A549 (cell line): ENCODE data around the gene PDIA3. TPM values are rescaled to one million over a fixed set of nuclear protein-coding genes. Genes with fewer than 3 reads are reported as not detected.
"Not testable (repeated sequence)": the region's sequence is repeated elsewhere in the genome, so short reads cannot be mapped to it uniquely, and the experiment has no call there.

Experiments
- ATAC-seq, 2 experiments: fragments of 200-7000 bp in 1 of 2; fragments of >200 bp in 1 of 2; cut with Nextera tagmentation in 1 of 2; cut with Tn5 transposase in 1 of 2; 3 replicates each; pipeline versions ENCODE4 v1.8.0 to v1.9.1; 2018 to 2020; ENCODE audit warnings: mild to moderate bottlenecking in 1 of 2, moderate library complexity in 1 of 2
- CTCF ChIA-PET: fragments of 300-600 bp; sonication (Branson Sonifier 250); formaldehyde crosslinking; extraction: SDS; loops from one replicate; lab custom pipeline; 2021; ENCODE audit warnings: antibody characterized with exemption, inconsistent platforms; lab: Yijun Ruan, JAX
- POLR2A ChIA-PET: fragments of 350-600 bp; formaldehyde crosslinking; extraction: SDS; loops from one replicate; lab custom pipeline; 2021; ENCODE audit warnings: antibody characterized with exemption, inconsistent platforms; lab: Yijun Ruan, JAX
- DNase-seq, 2 experiments: peaks; one replicate each; pipeline versions ENCODE4 v3.0.0 to v3.0.0-alpha.2; 2011 to 2016; ENCODE audit warnings: low read depth in 1 of 2, low spot score in 1 of 2
- FAIRE-seq: peaks from 2 replicates; lab custom pipeline; 2011; peaks lifted over from hg19 to GRCh38; lab: Jason Lieb, UNC
- H3K27ac ChIP-seq, 2 experiments: fragments of >200 bp; sonication (Bioruptor Twin); formaldehyde crosslinking; 3 replicates each; pipeline ENCODE4 v1.5.1; 2016 to 2017
- H3K4me1 ChIP-seq: fragments of >200 bp; sonication (Bioruptor Twin); formaldehyde crosslinking; 3 replicates; pipeline ENCODE4 v1.6.1; 2016
- H3K4me2 ChIP-seq: fragments of >200 bp; sonication (Bioruptor Twin); formaldehyde crosslinking; 3 replicates; pipeline ENCODE4 v1.6.1; 2016
- H3K4me3 ChIP-seq: fragments of >200 bp; sonication (Bioruptor Twin); formaldehyde crosslinking; 3 replicates; pipeline ENCODE4 v1.5.1; 2016
- H3K9me3 ChIP-seq: fragments of >200 bp; sonication (Bioruptor Twin); formaldehyde crosslinking; 3 replicates; pipeline ENCODE4 v1.6.1; 2016
- E2F6 ChIP-seq: IDR thresholded peaks from 2 replicates; pipeline ENCODE4 v1.6.1; 2012; ENCODE audit warnings: low read depth, borderline replicate concordance
- EHMT2 ChIP-seq: fragments of 200-600 bp; sonication (generic); IDR thresholded peaks from 2 replicates; pipeline ENCODE4 v1.6.1; 2016; ENCODE audit warnings: antibody characterized with exemption, low read depth, mild to moderate bottlenecking, moderate library complexity
- FOXS1 ChIP-seq: fragments of 250-450 bp; sonication (Bioruptor Pico); IDR thresholded peaks from 2 replicates; pipeline ENCODE4 v1.5.0; 2020; ENCODE audit warnings: mild to moderate bottlenecking, moderate library complexity
- HDAC2 ChIP-seq: fragments of 200-600 bp; sonication (generic); IDR thresholded peaks from 2 replicates; pipeline ENCODE4 v1.6.1; 2016
- JUN ChIP-seq, 2 experiments: fragments of >200 bp; sonication (Bioruptor Twin); formaldehyde crosslinking; IDR thresholded peaks; 2 replicates in 1 of 2; 3 replicates in 1 of 2; pipeline ENCODE4 v1.6.1; 2016 to 2017
- MAX ChIP-seq: IDR thresholded peaks from 2 replicates; pipeline ENCODE4 v1.6.1; 2012
- MAZ ChIP-seq: fragments of 150-350 bp; IDR thresholded peaks from 2 replicates; pipeline ENCODE4 v1.6.1; 2014; ENCODE audit warnings: antibody characterized with exemption, low read depth, low read length, borderline replicate concordance
- MYC ChIP-seq: IDR thresholded peaks from 2 replicates; pipeline ENCODE4 v1.6.1; 2012; ENCODE audit warnings: mild to moderate bottlenecking, inconsistent platforms, low read length, improper control_type of control experiment, borderline replicate concordance
- NFE2L2 ChIP-seq: fragments of 150-350 bp; conservative IDR thresholded peaks from 2 replicates; pipeline ENCODE4 v1.6.1; 2014; ENCODE audit warnings: low read length
- NPAS2 ChIP-seq: fragments of 250-450 bp; sonication (Bioruptor Pico); IDR thresholded peaks from 2 replicates; pipeline ENCODE4 v1.8.0; 2022; ENCODE audit warnings: mild to moderate bottlenecking, moderate library complexity, borderline replicate concordance
- PHF8 ChIP-seq: fragments of 200-600 bp; sonication (generic); IDR thresholded peaks from 2 replicates; pipeline ENCODE4 v1.6.1; 2016; ENCODE audit warnings: low read depth, mild to moderate bottlenecking, antibody characterized with exemption, moderate library complexity, borderline replicate concordance
- POLR2A ChIP-seq: IDR thresholded peaks from 2 replicates; pipeline ENCODE4 v1.6.1; 2012; ENCODE audit warnings: mild to moderate bottlenecking, low read length
- POLR2AphosphoS2 ChIP-seq: conservative IDR thresholded peaks from 2 replicates; pipeline ENCODE4 v1.6.1; 2012; ENCODE audit warnings: low read length, improper control_type of control experiment, inconsistent platforms
- RCOR1 ChIP-seq: fragments of 150-350 bp; IDR thresholded peaks from 2 replicates; pipeline ENCODE4 v1.6.1; 2014; ENCODE audit warnings: antibody characterized with exemption, low read length, low read depth
- RFX5 ChIP-seq: fragments of 450-650 bp; IDR thresholded peaks from 2 replicates; pipeline ENCODE4 v1.7.1; 2014; ENCODE audit warnings: antibody characterized with exemption, mild to moderate bottlenecking, moderate library complexity
- TFCP2L1 ChIP-seq: fragments of 250-450 bp; sonication (Bioruptor Pico); IDR thresholded peaks from 2 replicates; pipeline ENCODE4 v1.5.0; 2021; ENCODE audit warnings: mild to moderate bottlenecking
- TP53 ChIP-seq: fragments of 250-450 bp; sonication (Bioruptor Pico); IDR thresholded peaks from 2 replicates; pipeline ENCODE4 v1.5.0; 2021; ENCODE audit warnings: mild to moderate bottlenecking, moderate library complexity
- ZNF302 ChIP-seq: fragments of 250-450 bp; sonication (Bioruptor Pico); IDR thresholded peaks from 2 replicates; pipeline ENCODE4 v1.9.0; 2021; ENCODE audit warnings: inconsistent platforms, mild to moderate bottlenecking, moderate library complexity
- WGBS: methylation state at CpG from one replicate; pipeline ENCODE4 v1.1.6; 2017; ENCODE audit errors: missing lambda C conversion rate; 5-methylcytosine and 5-hydroxymethylcytosine counted together
- polyA minus RNA-seq: library from RNA; depleted of rRNA, polyadenylated mRNA; stranded (reverse); fragments of >200 nt; gene quantifications from 2 replicates; pipeline ENCODE4 v1.2.3, GENCODE V29; 2011; rRNA and poly(A)+ RNA removed
- polyA plus RNA-seq, 4 experiments: library from polyadenylated mRNA; depleted of rRNA in 3 of 4; stranded (reverse); fragments of >200 nt; fragmentation: RNase III in 1 of 4; extraction: RNeasy Plus Mini Kit Qiagen cat#74134 plus additional on column Dnase treatment in 1 of 4; gene quantifications; 2 replicates in 3 of 4; 3 replicates in 1 of 4; pipeline ENCODE4 v1.2.3, GENCODE V29; 2011 to 2017
- TF ChIP-seq, protein P1 (sequence below): fragments of 450-650 bp; IDR thresholded peaks from 2 replicates; pipeline ENCODE4 v1.6.1; 2014; ENCODE audit warnings: antibody characterized with exemption
- TF ChIP-seq, protein P2 (sequence below): fragments of >200 bp; sonication (Bioruptor Twin); formaldehyde crosslinking; IDR thresholded peaks from 3 replicates; pipeline ENCODE4 v1.6.1; 2016

The PDIA3 gene
- polyA plus RNA-seq (2011; rRNA removed) (196 and 208 TPM in 2 replicates), polyA plus RNA-seq (2017; fragmentation: RNase III; extraction: RNeasy Plus Mini Kit Qiagen cat#74134 plus additional on column Dnase treatment) (249 to 257 TPM (median 257 TPM) in 3 replicates), polyA minus RNA-seq (20.2 and 23.4 TPM in 2 replicates)
- polyA plus RNA-seq (2012; cell fraction: cytosol; rRNA removed): 54.9 and 69.2 TPM in 2 replicates
- polyA plus RNA-seq (2012; cell fraction: nucleus; rRNA removed): 61.4 and 81.6 TPM in 2 replicates

DNA sequence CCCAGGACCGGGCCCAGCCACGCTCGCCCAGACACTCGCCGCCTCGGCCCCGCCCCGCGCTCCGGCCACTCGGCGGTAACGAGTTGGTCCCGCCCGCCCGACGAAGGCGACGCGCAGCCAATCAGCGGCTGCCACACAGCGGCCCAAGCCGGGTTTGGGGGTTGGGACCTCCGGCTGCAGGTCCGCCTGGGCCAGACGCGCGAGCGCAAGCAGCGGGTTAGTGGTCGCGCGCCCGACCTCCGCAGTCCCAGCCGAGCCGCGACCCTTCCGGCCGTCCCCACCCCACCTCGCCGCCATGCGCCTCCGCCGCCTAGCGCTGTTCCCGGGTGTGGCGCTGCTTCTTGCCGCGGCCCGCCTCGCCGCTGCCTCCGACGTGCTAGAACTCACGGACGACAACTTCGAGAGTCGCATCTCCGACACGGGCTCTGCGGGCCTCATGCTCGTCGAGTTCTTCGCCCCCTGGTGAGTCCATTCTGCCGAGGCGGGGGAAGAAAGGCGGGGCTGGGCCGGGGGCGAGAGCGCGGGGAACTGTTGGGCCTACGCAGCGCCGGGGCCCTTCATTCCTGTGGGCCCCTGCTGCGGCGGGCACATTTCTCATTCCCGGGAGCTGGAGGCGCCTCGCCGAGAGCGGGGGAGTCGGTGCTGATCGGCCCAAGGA lies at the start of gene PDIA3:
PDIA3 (plus strand) TSS at position 194 of the 658 bp plus-strand sequence; CDS start at position 296, 102 bp downstream.
- CTCF ChIA-PET: interaction anchor here (1.4 kb wide), 1 partner anchor 30 kb away, joined by 3 read pairs; the partner anchor contains the start of gene ELL3
- POLR2A ChIA-PET: not testable (repeated sequence)
- H3K27ac ChIP-seq: peak within 1 kb of the TSS; percentile 90 to 99

DNA sequence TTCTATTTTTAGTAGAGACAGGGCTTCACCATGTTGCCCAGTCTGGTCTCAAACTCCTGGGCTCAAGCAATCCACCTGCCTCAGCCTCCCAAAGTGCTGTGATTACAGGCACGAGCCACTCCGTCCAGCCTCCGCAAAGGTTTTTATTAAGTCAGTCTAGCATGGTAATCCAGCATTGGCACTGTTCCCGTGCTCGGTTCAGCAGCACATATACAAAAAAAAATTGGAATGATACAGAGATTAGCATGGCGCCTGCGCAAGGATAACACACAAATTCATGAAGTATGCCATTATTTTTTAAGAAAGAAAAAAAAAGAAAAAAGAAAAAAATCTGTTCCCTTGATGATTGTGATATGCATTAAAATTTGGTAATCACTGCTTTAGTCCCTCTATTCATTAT lies 44.1 kb upstream of the PDIA3 start:
- TF ChIP-seq, protein P1, sequence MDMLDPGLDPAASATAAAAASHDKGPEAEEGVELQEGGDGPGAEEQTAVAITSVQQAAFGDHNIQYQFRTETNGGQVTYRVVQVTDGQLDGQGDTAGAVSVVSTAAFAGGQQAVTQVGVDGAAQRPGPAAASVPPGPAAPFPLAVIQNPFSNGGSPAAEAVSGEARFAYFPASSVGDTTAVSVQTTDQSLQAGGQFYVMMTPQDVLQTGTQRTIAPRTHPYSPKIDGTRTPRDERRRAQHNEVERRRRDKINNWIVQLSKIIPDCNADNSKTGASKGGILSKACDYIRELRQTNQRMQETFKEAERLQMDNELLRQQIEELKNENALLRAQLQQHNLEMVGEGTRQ: no peak
- TF ChIP-seq NPAS2 (CRISPR knock-in tag) (no peak), POLR2A (no peak), JUN (IDR thresholded peaks at IDR 0.05) (no peak), E2F6 (no peak), ZNF302 (no peak), MAZ (no peak), NFE2L2 (no peak), RCOR1 (no peak), PHF8 (no peak), POLR2AphosphoS2 (no peak), FOXS1 (no peak), MYC (no peak), TP53 (CRISPR knock-in tag) (no peak), HDAC2 (no peak), EHMT2 (no peak), TFCP2L1 (no peak), RFX5 (no peak)
- CTCF ChIA-PET: no interaction called here

More for the DNA sequence above, at the start of gene PDIA3:
- not testable (repeated sequence) for FAIRE-seq, H3K9me3 ChIP-seq, H3K4me1 ChIP-seq
- DNase-seq: peak; percentile 73 to 89
- Histone ChIP-seq H3K4me2 (peak within 1 kb of the TSS; percentile 92), H3K4me3 (peak within 1 kb of the TSS; percentile 90)
- ATAC-seq: peak; percentile 98
- WGBS: 2% methylated on average over 11 of the region's 84 CpGs
- peak; percentile 62; the same call in 1 of the 2 replicates for TF ChIP-seq E2F6
- peak; percentile 84 for TF ChIP-seq POLR2A
- peak; percentile 91 for TF ChIP-seq PHF8
- TF ChIP-seq MAX: peak; percentile 60
- peak in 1 of 2 experiments; percentile 64; a peak in 1 of 5 replicates for TF ChIP-seq JUN (IDR thresholded peaks at IDR 0.05)
- TF ChIP-seq, protein P2, sequence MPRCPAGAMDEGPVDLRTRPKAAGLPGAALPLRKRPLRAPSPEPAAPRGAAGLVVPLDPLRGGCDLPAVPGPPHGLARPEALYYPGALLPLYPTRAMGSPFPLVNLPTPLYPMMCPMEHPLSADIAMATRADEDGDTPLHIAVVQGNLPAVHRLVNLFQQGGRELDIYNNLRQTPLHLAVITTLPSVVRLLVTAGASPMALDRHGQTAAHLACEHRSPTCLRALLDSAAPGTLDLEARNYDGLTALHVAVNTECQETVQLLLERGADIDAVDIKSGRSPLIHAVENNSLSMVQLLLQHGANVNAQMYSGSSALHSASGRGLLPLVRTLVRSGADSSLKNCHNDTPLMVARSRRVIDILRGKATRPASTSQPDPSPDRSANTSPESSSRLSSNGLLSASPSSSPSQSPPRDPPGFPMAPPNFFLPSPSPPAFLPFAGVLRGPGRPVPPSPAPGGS: peak; percentile 47; the same call in 1 of the 3 replicates
- TF ChIP-seq, all 56 proteins: peak for 6; not testable (repeated sequence) for 50

More for the DNA sequence above, 44.1 kb upstream of the PDIA3 start:
- POLR2A ChIA-PET: no interaction called here
- H3K9me3 ChIP-seq: no peaks in the 10 kb centered on the region
- H3K4me1 ChIP-seq: no peaks in the 10 kb centered on the region
- H3K4me2 ChIP-seq: no peak overlapping the region
- ATAC-seq (no peak), FAIRE-seq (no peak), DNase-seq (no peak)
- WGBS: 71% methylated on average over 7 of the region's 7 CpGs
- no peak overlapping the region for H3K27ac ChIP-seq
- H3K4me3 ChIP-seq: no peak overlapping the region
